Endodermal cell (in vitro differentiated cells): ENCODE results near the gene MLYCD. TPM values are rescaled to one million over a fixed set of nuclear protein-coding genes. Genes with fewer than 3 reads are reported as not detected.
A peak's percentile ranks its signal among the peaks of the same experiment; 100 is the strongest.

Source experiments
- DNase-seq: peaks from one replicate; pipeline ENCODE4 v3.0.0-alpha.2; 2017
- H3K27ac ChIP-seq: 2 replicates; pipeline ENCODE4 v1.5.1; 2013; ENCODE audit warnings: mild to moderate bottlenecking, low read depth, low read length, moderate library complexity
- H3K27me3 ChIP-seq: 2 replicates; pipeline ENCODE4 v1.6.1; 2013; ENCODE audit warnings: mild to moderate bottlenecking, low read length, moderate library complexity; ENCODE audit not compliant: insufficient read depth, control insufficient read depth, poor library complexity, severe bottlenecking
- H3K36me3 ChIP-seq: 2 replicates; pipeline ENCODE4 v1.7.0; 2013; ENCODE audit warnings: mild to moderate bottlenecking, low read length, moderate library complexity; ENCODE audit not compliant: control insufficient read depth, insufficient read depth
- H3K4me1 ChIP-seq: one replicate; pipeline ENCODE4 v1.7.0; 2013; ENCODE audit warnings: low read length; ENCODE audit not compliant: control insufficient read depth, insufficient read depth
- H3K4me3 ChIP-seq: 2 replicates; pipeline ENCODE4 v1.5.1; 2013; ENCODE audit warnings: mild to moderate bottlenecking, low read length, moderate library complexity
- H3K9ac ChIP-seq: 2 replicates; pipeline ENCODE4 v1.6.1; 2013; ENCODE audit warnings: mild to moderate bottlenecking, low read length, moderate library complexity; ENCODE audit not compliant: poor library complexity, severe bottlenecking; ENCODE audit errors: extremely low read depth
- H3K9me3 ChIP-seq: 2 replicates; pipeline ENCODE4 v1.6.1; 2013; ENCODE audit warnings: mild to moderate bottlenecking, low read length, moderate library complexity; ENCODE audit not compliant: control insufficient read depth
- H3K27ac Mint-ChIP-seq: 2 replicates; pipeline ENCODE4 v1.8.0; 2020; ENCODE audit warnings: mixed read lengths
- H3K27me3 Mint-ChIP-seq: 2 replicates; pipeline ENCODE4 v1.8.0; 2021; ENCODE audit warnings: mild to moderate bottlenecking, mixed read lengths; ENCODE audit not compliant: insufficient read depth
- H3K36me3 Mint-ChIP-seq: 2 replicates; pipeline ENCODE4 v1.8.0; 2020; ENCODE audit warnings: low read depth, mixed read lengths
- H3K4me1 Mint-ChIP-seq: 2 replicates; pipeline ENCODE4 v1.8.0; 2020; ENCODE audit warnings: mixed read lengths
- H3K4me3 Mint-ChIP-seq: 2 replicates; pipeline ENCODE4 v1.8.0; 2020; ENCODE audit warnings: mild to moderate bottlenecking, moderate library complexity, mixed read lengths
- H3K9me3 Mint-ChIP-seq: 2 replicates; pipeline ENCODE4 v1.8.0; 2020; ENCODE audit warnings: mild to moderate bottlenecking, mixed read lengths
- WGBS, 2 experiments: methylation state at CpG; one replicate each; pipeline versions ENCODE4 v1.1.5 to v1.1.7; 2013; ENCODE audit warnings: missing lambda C conversion rate in 2 of 2, mixed read lengths in 1 of 2; ENCODE audit not compliant: insufficient coverage in 1 of 2, insufficient read length in 1 of 2; 5-methylcytosine and 5-hydroxymethylcytosine counted together
- total RNA-seq, 2 donors: library from RNA; stranded (reverse); fragmentation: NEBNext Ultra II Directional in 1 of 2; extraction: Animal tissue kit (Norgen Biotek cat#: 25700) in 1 of 2; gene quantifications; 2 replicates in 1 of 2; 3 replicates in 1 of 2; pipeline ENCODE4 v1.2.1, GENCODE V29; 2021
- TF ChIP-seq, protein P1 (sequence below): fragments of 200-600 bp; sonication (generic); conservative IDR thresholded peaks from 2 replicates; pipeline ENCODE4 v1.5.0; 2021; ENCODE audit warnings: antibody characterized with exemption, mild to moderate bottlenecking

MLYCD gene
- total RNA-seq, 2 donors from 2014 or later = 11.1 to 19.0 TPM

GRCh38 chr16:83908798-83909197, 9.9 kb downstream of the MLYCD start:
- Mint-ChIP-seq H3K4me1 (peaks cover 38% of the 10 kb centered on the region), H3K4me3 (no peak overlapping the region), H3K36me3 (peaks cover 88% of the 10 kb centered on the region), H3K9me3 (no peaks in the 10 kb centered on the region), H3K27me3 (no peaks in the 10 kb centered on the region), H3K27ac (peak overlapping the region; percentile 35)
- no peak overlapping the region for H3K9ac ChIP-seq
- no peaks in the 10 kb centered on the region for H3K9me3 ChIP-seq
- no peak for DNase-seq
- peaks cover 73% of the 10 kb centered on the region for H3K36me3 ChIP-seq
- H3K4me1 ChIP-seq = peaks cover 9% of the 10 kb centered on the region
- H3K4me3 ChIP-seq = no peak overlapping the region
- H3K27me3 ChIP-seq = no peaks in the 10 kb centered on the region
- TF ChIP-seq, protein P1, sequence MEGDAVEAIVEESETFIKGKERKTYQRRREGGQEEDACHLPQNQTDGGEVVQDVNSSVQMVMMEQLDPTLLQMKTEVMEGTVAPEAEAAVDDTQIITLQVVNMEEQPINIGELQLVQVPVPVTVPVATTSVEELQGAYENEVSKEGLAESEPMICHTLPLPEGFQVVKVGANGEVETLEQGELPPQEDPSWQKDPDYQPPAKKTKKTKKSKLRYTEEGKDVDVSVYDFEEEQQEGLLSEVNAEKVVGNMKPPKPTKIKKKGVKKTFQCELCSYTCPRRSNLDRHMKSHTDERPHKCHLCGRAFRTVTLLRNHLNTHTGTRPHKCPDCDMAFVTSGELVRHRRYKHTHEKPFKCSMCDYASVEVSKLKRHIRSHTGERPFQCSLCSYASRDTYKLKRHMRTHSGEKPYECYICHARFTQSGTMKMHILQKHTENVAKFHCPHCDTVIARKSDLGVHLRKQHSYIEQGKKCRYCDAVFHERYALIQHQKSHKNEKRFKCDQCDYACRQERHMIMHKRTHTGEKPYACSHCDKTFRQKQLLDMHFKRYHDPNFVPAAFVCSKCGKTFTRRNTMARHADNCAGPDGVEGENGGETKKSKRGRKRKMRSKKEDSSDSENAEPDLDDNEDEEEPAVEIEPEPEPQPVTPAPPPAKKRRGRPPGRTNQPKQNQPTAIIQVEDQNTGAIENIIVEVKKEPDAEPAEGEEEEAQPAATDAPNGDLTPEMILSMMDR = no peak
- WGBS, 2 experiments = 71 to 81% methylated on average over 2 of the region's 2 CpGs
- H3K27ac ChIP-seq = no peak overlapping the region

GRCh38 chr16:83911290-83911689, 12.4 kb downstream of the MLYCD start:
- H3K36me3 Mint-ChIP-seq = peaks cover 95% of the 10 kb centered on the region
- Histone ChIP-seq H3K9me3 (no peaks in the 10 kb centered on the region), H3K36me3 (peaks cover 85% of the 10 kb centered on the region), H3K9ac (peak overlapping the region; percentile 24), H3K27me3 (no peaks in the 10 kb centered on the region), H3K4me3 (no peak overlapping the region), H3K27ac (no peak overlapping the region), H3K4me1 (peaks cover 9% of the 10 kb centered on the region)
- no peak overlapping the region for H3K4me3 Mint-ChIP-seq
- H3K9me3 Mint-ChIP-seq = no peaks in the 10 kb centered on the region
- peaks cover 36% of the 10 kb centered on the region for H3K4me1 Mint-ChIP-seq
- H3K27me3 Mint-ChIP-seq = no peaks in the 10 kb centered on the region
- H3K27ac Mint-ChIP-seq = peak overlapping the region; percentile 83
- DNase-seq = no peak
- TF ChIP-seq, protein P1 = no peak
- WGBS, 2 experiments = 82 to 91% methylated on average over 9 to 10 of the region's 10 CpGs

DNA sequence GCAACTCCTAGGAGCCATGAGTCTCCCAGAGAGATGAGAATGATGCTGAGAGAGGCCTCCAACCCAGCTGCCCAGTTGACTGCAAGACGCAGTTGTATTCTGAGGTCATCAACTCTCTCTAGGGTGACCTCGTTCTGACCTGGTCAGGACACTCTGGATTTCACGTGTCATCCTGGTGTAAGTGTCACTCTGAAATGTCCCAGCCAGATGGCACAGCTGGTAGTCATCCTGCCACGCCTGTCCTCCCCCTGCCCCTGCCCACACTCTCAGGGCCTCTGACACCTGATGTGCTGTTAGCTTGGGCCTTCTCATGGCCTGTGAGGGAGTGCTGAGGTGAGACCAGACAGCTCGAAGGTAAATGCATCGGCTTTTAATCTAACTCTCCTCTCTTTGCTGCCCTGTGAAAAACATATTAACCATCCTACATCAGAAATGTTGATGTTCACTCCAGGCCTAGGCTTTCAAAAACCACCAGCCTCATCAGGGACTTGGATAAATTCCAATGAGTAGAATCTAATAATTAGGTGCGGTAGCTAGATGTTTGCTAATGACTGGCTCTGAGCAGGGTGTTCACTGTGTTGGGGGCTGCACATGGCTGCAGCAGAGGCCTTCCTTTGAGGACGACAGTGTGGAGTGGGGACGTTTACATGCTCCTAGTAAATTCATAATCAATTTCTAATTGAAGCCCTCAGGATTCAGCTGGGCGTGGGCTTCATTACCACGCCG, 13.8 kb downstream of the MLYCD start:
- H3K27ac ChIP-seq = no peak overlapping the region
- peaks cover 95% of the 10 kb centered on the region for H3K36me3 Mint-ChIP-seq
- peak overlapping the region; percentile 71 for H3K27ac Mint-ChIP-seq
- no peak overlapping the region for H3K4me3 Mint-ChIP-seq
- no peak for DNase-seq
- H3K4me3 ChIP-seq = no peak overlapping the region
- 94 to 95% methylated on average over 5 to 12 of the region's 12 CpGs for WGBS, 2 experiments
- H3K27me3 ChIP-seq = no peaks in the 10 kb centered on the region
- no peak overlapping the region for H3K9ac ChIP-seq
- H3K36me3 ChIP-seq = peaks cover 89% of the 10 kb centered on the region
- peaks cover 30% of the 10 kb centered on the region for H3K4me1 Mint-ChIP-seq
- TF ChIP-seq, protein P1 = no peak
- H3K27me3 Mint-ChIP-seq = no peaks in the 10 kb centered on the region
- peaks cover 9% of the 10 kb centered on the region for H3K4me1 ChIP-seq
- H3K9me3 Mint-ChIP-seq = no peaks in the 10 kb centered on the region
- no peaks in the 10 kb centered on the region for H3K9me3 ChIP-seq
